ENCODE results near the gene DPP10.

DNA sequence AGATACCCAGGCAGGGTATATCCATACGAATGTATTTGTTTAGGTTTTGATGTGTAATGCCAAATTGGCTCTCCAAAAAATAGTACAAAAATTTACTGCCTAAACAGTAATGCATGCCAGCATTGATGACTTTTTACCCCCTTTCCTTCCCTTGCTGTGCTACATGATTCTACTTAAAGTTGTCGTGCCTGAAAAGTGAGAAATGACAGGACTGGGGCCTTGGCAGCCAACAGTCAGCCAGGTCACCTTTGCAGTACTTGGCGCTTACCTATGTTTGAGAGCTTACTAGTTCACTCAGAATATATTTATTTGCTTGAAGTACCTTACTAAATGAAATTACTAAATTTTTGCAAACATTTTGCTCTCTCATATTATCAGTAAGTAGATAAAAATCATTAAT lies 1329.1 kb downstream of the DPP10 start:
- TF ChIP-seq CTCF (conservative IDR thresholded peaks at IDR 0.05) = no peak
- no peak for TF ChIP-seq ZFX (IDR thresholded peaks at IDR 0.05)

Measured in C4-2B (cell line).